ENCODE measurements around the gene PSMB7. TPM values are rescaled to one million over a fixed set of nuclear protein-coding genes. Genes with fewer than 3 reads are reported as not detected.
A peak's percentile ranks its signal among the peaks of the same experiment; 100 is the strongest.

The PSMB7 gene
- polyA plus RNA-seq, 4 donors: 191 to 243 (median 218) TPM

- DNase-seq (ENCODE audit: low read depth in 4 of 4, low spot score in 2 of 4): no peak
Observed at GRCh38 chr9:124359855-124360678, 55.2 kb downstream of the PSMB7 start.

- no peak for DNase-seq (ENCODE audit: low read depth in 4 of 4, low spot score in 2 of 4)
Observed at GRCh38 chr9:124359426-124359825, 55.8 kb downstream of the PSMB7 start.

DNA sequence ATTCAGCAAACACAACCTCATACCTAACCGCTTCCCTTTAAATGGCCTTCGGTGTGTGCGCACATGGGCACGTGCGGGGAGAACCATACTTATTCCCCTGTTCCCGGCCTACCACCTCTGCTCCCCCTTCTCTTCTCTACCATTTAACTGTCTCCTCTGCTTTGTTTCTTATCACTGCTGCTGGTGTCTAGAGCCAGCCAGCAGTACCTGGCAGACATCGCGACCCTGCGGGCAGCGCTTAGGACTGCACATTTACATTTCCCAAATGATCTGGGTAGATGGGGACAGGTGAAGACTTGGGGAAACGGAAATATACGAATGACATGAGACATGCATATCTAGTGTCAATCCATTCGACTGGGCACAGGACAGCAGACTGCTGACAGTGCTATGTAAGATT, 56.6 kb downstream of the PSMB7 start:
- no peak for DNase-seq (ENCODE audit: low read depth in 4 of 4, low spot score in 2 of 4)

DNA sequence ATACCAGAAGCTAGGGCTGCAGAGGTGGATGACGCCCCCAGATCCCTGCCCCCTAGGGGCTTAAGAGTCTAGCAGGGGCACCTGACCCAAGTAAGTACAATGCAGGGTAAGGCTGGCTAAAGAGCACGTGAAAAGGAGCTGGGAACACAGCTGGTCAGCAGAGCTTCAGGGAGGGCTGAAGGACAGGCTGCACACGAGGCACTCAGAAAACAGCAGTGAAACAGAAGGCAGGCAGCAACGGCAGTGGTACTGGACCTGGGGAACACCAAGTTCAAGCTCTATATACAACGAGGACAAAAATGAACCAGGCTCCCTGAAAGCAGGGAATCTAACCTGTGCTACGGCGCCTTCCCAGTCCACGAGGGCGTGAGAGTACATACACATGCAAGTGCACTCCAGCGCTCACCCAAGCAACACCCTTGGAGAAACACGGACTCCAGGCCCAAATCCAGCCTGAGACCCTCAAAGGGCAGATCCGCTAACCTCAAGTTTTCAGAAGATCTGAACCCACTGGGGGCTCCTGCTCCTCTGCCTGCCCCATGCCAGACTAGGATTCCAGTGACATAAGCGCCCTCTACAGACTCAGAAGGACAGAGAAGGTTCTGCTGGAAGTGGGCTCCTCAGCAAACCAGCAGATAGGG, 57.4 kb downstream of the PSMB7 start:
- DNase-seq (ENCODE audit: low read depth in 4 of 4, low spot score in 2 of 4): no peak

- DNase-seq (ENCODE audit: low read depth in 4 of 4, low spot score in 2 of 4): no peak
Observed at GRCh38 chr9:124356745-124357390, 58.4 kb downstream of the PSMB7 start.

- DNase-seq (ENCODE audit: low read depth in 4 of 4, low spot score in 2 of 4): no peak
Observed at GRCh38 chr9:124355941-124356744, 59.1 kb downstream of the PSMB7 start.

DNA sequence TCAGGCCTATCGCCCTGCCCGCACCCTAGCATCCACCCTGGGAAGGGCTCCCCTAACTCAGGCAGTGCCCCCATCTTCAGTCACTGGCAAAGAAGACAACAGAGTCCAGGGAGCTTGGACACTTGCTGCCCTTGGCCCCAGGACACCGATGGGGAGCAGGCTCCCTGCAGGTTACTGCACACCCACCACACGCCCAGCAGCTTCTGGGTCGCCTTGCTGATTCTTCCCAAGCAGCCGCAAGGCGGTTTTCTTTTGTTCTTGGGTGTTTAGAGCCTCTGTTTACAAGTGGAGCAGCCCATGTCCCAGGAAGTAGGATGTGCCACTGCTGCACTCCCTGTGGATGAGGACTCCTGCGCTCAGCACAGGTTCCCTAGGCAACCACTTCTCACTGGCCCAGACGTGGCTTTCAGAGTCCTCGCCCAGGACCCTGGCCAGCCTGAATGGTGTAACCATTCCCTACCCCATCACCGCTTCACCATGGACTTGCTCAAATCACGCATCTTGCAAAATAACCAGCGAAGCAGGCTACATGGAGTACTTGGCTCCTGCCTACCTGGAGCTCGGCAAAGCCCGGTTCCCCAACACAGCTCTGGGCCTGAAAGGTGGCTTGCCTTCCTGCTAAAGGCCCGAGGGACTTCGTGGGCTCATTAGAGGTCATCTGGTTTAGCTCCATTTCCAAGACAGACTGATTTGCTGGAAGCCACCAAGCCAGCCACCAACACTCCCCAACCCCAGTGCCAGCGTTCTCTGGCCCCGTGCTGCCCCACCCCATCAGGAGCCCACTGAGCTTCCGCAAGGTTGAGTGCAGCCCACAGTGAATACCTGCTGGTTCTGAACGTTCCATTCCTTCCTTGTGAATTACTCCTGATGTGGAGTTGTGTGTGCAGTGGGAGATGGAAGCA, 60.0 kb downstream of the PSMB7 start:
- DNase-seq (ENCODE audit: low read depth in 4 of 4, low spot score in 2 of 4): no peak

- no peak for DNase-seq (ENCODE audit: low read depth in 4 of 4, low spot score in 2 of 4)
Observed at GRCh38 chr9:124354346-124355038, 60.8 kb downstream of the PSMB7 start.

- DNase-seq (ENCODE audit: low read depth in 4 of 4, low spot score in 2 of 4): peak in 1 of 4 donors; percentile 23
Observed at GRCh38 chr9:124353811-124354274, 61.4 kb downstream of the PSMB7 start.

GRCh38 chr9:124353166-124353768, 62.0 kb downstream of the PSMB7 start:
- no peak for DNase-seq (ENCODE audit: low read depth in 4 of 4, low spot score in 2 of 4)

GRCh38 chr9:124352616-124353015, 62.6 kb downstream of the PSMB7 start:
- DNase-seq (ENCODE audit: low read depth in 4 of 4, low spot score in 2 of 4): no peak

- no peak for DNase-seq (ENCODE audit: low read depth in 4 of 4, low spot score in 2 of 4)
Observed at GRCh38 chr9:124351672-124352468, 63.4 kb downstream of the PSMB7 start.

- no peak for DNase-seq (ENCODE audit: low read depth in 4 of 4, low spot score in 2 of 4)
Observed at GRCh38 chr9:124350494-124351263, 64.6 kb downstream of the PSMB7 start.

DNA sequence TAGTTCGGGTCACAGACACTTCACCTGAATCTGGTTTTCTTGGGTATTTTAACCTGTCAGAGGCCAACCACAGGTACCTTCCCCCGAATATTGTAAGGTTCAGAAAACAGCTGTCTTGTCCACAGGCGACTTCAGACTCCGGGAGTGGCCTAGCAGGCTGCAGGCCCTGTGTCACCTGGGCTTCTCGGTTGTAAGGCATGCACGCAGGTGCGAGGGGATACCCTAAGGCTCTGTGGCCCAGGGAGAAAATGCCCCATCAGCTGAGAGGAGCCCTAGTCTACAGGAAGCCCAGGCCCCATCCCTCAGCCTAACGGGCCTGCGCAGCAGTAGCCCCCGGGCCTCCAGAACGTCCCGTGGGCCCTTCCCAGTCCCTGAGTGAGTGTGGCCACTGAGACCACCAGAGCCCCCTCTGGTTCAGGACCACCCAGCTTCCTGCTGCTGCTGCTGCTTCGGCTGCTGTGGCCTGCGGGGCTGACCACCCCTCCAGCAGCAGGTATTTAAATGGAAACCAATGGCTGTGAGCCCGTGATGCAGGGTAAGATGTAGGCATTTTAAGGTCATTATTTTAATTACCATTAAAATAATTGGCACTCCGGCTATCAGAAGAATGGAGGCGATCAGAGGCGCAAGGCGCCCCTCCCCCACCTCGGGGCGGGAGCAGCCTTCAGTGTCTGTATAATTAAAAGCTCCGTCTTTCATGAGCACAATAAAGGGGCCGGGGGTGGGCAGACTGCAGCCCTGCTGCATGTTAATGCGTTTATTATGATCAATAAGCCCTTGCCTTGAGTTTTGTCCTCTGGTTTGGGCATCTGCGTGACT, 65.4 kb downstream of the PSMB7 start:
- no peak for DNase-seq (ENCODE audit: low read depth in 4 of 4, low spot score in 2 of 4)

GRCh38 chr9:124349267-124349666, 66.0 kb downstream of the PSMB7 start:
- DNase-seq (ENCODE audit: low read depth in 4 of 4, low spot score in 2 of 4): no peak

DNA sequence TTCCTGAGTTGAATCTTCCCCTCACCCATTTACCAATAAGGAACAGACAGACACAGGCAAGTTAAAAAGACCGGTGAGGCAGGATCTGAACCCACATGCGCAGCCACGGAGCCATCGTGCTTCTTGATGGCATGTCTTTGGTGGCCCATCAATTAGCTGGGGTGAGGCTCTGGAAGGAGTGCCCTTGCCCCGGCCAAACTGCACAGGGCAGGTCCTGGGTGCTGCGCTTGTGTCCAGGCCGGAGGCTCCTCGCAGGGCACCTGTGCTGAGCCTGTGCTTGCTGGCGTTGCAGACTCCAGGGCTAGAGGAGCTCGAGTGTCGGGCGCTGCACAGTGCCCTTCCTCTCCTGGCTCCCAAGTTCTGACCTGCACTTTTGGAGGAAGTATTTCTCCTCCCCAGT, 66.4 kb downstream of the PSMB7 start:
- DNase-seq (ENCODE audit: low read depth in 4 of 4, low spot score in 2 of 4): no peak

Measured in left renal cortex interstitium (tissue), 4 donors.